LHCN-M2 (cell line): ENCODE measurements around the gene NIT1. TPM values are rescaled to one million over a fixed set of nuclear protein-coding genes. Genes with fewer than 3 reads are reported as not detected.

Experiments
- DNase-seq: peaks from one replicate; pipeline ENCODE4 v3.0.0-alpha.2; 2012; ENCODE audit warnings: low read depth
- total RNA-seq: library from RNA; depleted of rRNA; stranded (reverse); fragments of >200 nt; gene quantifications from 2 replicates; pipeline ENCODE4 v1.2.3, GENCODE V29; 2014

Gene NIT1
- total RNA-seq, 1 experiment from 2014 or later: 28.4 TPM

DNA sequence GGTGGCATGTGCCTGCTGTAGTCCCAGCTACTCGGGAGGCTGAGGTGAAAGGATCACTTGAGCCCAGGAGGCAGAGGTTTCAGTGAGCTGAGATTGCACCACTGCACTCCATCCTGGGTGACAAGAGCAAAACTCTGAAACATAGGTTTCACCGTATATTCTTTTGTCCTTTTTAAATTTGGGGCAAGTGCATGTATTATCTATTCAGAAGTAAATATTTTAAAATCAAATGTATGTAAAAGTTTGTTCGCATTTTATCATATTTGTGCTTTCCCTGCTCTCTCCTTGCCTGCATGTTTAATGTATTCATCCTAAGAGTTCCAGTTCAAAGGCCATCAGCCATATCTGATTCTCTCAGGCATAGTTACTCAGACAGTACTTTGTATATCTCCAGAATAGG, 27.9 kb downstream of the NIT1 start:
- DNase-seq: no peak

DNA sequence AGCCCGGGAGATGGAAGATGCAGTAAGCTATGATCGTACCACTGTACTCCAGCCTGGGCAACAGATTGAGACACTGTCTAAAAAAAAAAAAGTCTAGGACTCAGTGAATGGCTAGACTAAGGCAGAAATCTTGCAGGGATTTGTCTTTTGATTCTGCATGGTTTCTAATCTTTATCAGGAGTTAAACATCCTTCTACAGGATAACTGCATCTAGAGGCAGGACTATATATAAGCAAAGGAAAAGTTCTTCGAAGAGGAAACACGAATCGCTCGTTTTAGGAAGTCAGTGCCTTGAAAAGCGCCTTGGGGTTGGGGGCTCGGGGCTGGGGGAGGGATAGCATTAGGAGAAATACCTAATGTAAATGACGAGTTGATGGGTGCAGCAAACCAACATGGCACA, 35.3 kb downstream of the NIT1 start:
- no peak for DNase-seq

GRCh38 chr1:161153682-161154337, 35.9 kb downstream of the NIT1 start, which contains the start of gene UFC1:
UFC1 (plus strand) TSS chr1:161153978; CDS start chr1:161153998, 20 bp downstream.
- DNase-seq: peak; percentile 88

- no peak for DNase-seq
These were observed 40.0 kb downstream of the NIT1 start for GRCh38 chr1:161157867-161158266.

GRCh38 chr1:161158316-161159010, 40.6 kb downstream of the NIT1 start:
- no peak for DNase-seq

GRCh38 chr1:161159087-161159912, 41.4 kb downstream of the NIT1 start, which contains the start of gene USP21:
USP21 (plus strand) TSS chr1:161159500; CDS start chr1:161160641, 1,141 bp downstream.
- peak; percentile 84 for DNase-seq

DNA sequence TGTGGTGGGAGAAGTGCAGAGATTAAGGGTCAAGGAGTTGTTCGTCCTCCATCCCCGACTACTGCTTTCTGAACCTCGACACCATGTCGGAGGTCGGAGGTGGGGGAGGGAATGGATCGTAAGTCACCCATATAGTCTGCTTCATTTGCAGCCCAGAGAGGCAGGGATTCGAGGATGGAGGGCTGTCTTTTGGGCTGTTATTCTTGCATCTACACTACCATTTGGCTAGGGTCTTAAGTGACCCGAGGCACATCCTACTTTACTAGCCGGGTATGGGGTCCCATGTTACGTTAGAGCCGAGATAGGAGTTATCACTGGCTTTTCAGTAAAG, 42.0 kb downstream of the NIT1 start:
- no peak for DNase-seq

- DNase-seq: no peak
These were observed 42.8 kb downstream of the NIT1 start for GRCh38 chr1:161160671-161161145.

DNA sequence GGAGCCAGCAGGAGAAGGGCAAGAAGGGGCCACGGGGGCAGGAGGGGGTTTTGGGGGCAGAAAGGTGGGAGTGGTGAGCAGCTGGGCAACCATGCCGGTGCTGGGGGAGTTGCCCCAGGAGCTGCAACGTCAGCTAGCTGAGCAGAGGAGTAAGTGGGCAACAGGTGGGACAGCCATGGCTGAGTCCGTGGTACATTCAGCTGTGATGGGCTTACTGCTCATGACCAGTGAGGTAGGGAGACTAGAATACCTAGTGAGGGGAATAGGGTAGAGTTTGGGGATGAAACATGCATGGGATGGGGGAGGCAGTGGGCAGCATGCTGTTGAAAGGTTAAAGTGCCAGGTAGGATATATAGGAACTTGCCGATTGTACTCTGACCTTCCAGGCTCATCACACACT, 43.7 kb downstream of the NIT1 start:
- no peak for DNase-seq

DNA sequence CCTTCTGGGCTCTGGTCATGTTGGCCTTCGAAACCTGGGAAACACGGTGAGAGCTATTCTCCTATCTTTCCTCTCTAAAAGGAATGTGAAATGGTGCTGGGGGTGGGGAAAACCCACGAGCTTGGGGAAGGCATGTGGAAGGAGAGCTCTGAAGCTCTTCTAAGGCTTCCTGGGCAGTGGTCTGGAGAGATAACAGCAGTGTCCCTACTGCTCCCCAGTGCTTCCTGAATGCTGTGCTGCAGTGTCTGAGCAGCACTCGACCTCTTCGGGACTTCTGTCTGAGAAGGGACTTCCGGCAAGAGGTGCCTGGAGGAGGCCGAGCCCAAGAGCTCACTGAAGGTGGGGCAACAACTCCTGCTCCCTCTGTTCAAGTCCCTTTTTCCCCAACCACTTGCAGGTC, 44.1 kb downstream of the NIT1 start:
- no peak for DNase-seq

- no peak for DNase-seq
These were observed 44.9 kb downstream of the NIT1 start for GRCh38 chr1:161162806-161163205.

DNA sequence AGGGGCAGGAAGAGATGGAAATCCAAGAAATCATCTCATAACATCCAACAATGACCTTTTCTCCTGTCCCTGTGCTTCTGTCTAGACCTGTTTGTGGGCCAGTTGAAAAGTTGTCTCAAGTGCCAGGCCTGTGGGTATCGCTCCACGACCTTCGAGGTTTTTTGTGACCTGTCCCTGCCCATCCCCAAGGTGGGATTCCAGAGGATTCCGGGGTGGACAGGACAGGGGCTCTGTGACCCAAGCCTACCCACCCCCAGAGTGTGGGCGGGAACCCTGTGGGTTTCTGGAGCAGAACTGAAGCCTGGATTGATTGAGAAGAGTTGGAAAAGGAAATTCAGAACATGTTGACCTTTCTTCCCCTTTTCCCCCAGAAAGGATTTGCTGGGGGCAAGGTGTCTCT, 45.9 kb downstream of the NIT1 start:
- no peak for DNase-seq

- no peak for DNase-seq
These were observed 47.2 kb downstream of the NIT1 start for GRCh38 chr1:161164901-161165610.

GRCh38 chr1:161165742-161166668, 48.1 kb downstream of the NIT1 start, which contains the start of gene PPOX:
PPOX (plus strand) TSS chr1:161166426; CDS start chr1:161166848, 422 bp downstream.
- DNase-seq: peak; percentile 97

GRCh38 chr1:161166669-161167548, 49.0 kb downstream of the NIT1 start:
- DNase-seq: no peak

- DNase-seq: no peak
These were observed 51.0 kb downstream of the NIT1 start for GRCh38 chr1:161168906-161169305.
